ENCODE measurements around the gene TNFSF13. TPM values are rescaled to one million over a fixed set of nuclear protein-coding genes. Genes with fewer than 3 reads are reported as not detected.
A peak's percentile ranks its signal among the peaks of the same experiment; 100 is the strongest.

Gene TNFSF13
- polyA plus RNA-seq, 1 donor (not counting 4 experiments of a cell fraction or from before 2014, with no cell fraction given): 3.9 TPM

DNA sequence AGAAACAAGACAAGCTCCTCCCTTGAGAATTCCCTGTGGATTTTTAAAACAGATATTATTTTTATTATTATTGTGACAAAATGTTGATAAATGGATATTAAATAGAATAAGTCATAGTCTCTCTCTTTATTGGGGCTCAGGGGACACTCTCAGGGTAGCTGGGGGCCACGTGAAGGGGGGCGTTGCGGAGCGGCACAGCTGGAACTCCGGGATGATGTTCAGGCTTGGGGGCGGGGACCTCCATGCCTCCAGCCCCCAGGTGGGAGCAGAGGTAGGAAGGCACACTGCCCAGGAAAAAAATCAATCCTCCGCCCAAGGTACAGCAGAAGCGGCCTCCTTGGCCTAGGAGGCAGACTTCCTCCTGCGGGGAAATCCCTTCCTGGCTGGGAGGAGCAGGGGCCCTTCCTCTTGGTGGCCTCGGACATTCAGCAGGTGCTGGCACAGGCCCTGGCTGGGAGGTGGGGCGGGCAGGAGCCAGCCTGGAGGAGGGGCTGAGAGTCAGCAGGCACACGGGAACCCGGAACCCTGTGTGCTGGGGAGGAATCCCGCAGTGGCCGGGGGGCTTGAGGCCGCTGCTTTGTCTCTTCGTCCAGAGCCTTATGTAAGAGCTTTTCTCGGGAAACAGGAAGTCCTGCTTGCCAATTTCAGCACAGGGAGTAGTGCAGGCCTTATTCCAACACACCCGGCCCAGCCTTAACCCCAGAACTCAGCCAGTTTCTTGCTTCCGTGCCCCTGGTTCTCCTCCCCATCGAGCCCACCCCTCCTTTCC lies 591 bp upstream of the TNFSF13 start:
- Histone ChIP-seq H3K4me2 (ENCODE audit: control insufficient read depth, extremely low read depth, insufficient read depth, low read depth, low read length) (peak overlapping the region; percentile 84), H3K4me3 (ENCODE audit: control insufficient read depth in 2 of 3, extremely low read depth in 1 of 3, insufficient read depth in 2 of 3, low read depth in 1 of 3, low read length in 3 of 3) (peak overlapping the region; percentile 12 to 50 (median 29)), H3K27ac (ENCODE audit: control insufficient read depth, insufficient read depth, low read length) (peak overlapping the region; percentile 49), H3K9ac (ENCODE audit: control insufficient read depth, extremely low read depth, insufficient read depth, low read length) (peak overlapping the region; percentile 75), H4K20me1 (ENCODE audit: control insufficient read depth, extremely low read depth, insufficient read depth, low read length) (no peaks in the 10 kb centered on the region), H3K36me3 (ENCODE audit: control insufficient read depth in 2 of 2, extremely low read depth in 1 of 2, insufficient read depth in 2 of 2, low read length in 2 of 2) (no peaks in the 10 kb centered on the region), H3K9me1 (ENCODE audit: control insufficient read depth, extremely low read depth, insufficient read depth, low read length) (no peaks in the 10 kb centered on the region), H3K27me3 (ENCODE audit: control insufficient read depth, extremely low read depth, insufficient read depth, low read length) (no peaks in the 10 kb centered on the region), H2AFZ (ENCODE audit: control insufficient read depth, low read length) (peak overlapping the region; percentile 87), H3K4me1 (ENCODE audit: control insufficient read depth, extremely low read depth, insufficient read depth, low read length) (peaks cover 37% of the 10 kb centered on the region), H3K9me3 (ENCODE audit: control insufficient read depth, low read depth, low read length) (no peaks in the 10 kb centered on the region), H3K79me2 (ENCODE audit: control insufficient read depth, insufficient read depth, low read length) (peaks cover 11% of the 10 kb centered on the region)
- peak; percentile 44 for FAIRE-seq
- TF ChIP-seq, protein P1, sequence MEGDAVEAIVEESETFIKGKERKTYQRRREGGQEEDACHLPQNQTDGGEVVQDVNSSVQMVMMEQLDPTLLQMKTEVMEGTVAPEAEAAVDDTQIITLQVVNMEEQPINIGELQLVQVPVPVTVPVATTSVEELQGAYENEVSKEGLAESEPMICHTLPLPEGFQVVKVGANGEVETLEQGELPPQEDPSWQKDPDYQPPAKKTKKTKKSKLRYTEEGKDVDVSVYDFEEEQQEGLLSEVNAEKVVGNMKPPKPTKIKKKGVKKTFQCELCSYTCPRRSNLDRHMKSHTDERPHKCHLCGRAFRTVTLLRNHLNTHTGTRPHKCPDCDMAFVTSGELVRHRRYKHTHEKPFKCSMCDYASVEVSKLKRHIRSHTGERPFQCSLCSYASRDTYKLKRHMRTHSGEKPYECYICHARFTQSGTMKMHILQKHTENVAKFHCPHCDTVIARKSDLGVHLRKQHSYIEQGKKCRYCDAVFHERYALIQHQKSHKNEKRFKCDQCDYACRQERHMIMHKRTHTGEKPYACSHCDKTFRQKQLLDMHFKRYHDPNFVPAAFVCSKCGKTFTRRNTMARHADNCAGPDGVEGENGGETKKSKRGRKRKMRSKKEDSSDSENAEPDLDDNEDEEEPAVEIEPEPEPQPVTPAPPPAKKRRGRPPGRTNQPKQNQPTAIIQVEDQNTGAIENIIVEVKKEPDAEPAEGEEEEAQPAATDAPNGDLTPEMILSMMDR (optimal IDR thresholded peaks at IDR 0.05 in 1 of 3, IDR thresholded peaks at IDR 0.05 in 1 of 3, conservative IDR thresholded peaks at IDR 0.05 in 1 of 3; ENCODE audit: extremely low read depth in 1 of 3, insufficient read depth in 2 of 3, low read length in 3 of 3): no peak
- dilution Hi-C loops (cut with MboI; ENCODE audit: extremely low pct_ligation_motif_present, low sequenced_read_pairs): no loop called here
- DNase-seq (ENCODE audit: low read depth, low spot score): no peak

DNA sequence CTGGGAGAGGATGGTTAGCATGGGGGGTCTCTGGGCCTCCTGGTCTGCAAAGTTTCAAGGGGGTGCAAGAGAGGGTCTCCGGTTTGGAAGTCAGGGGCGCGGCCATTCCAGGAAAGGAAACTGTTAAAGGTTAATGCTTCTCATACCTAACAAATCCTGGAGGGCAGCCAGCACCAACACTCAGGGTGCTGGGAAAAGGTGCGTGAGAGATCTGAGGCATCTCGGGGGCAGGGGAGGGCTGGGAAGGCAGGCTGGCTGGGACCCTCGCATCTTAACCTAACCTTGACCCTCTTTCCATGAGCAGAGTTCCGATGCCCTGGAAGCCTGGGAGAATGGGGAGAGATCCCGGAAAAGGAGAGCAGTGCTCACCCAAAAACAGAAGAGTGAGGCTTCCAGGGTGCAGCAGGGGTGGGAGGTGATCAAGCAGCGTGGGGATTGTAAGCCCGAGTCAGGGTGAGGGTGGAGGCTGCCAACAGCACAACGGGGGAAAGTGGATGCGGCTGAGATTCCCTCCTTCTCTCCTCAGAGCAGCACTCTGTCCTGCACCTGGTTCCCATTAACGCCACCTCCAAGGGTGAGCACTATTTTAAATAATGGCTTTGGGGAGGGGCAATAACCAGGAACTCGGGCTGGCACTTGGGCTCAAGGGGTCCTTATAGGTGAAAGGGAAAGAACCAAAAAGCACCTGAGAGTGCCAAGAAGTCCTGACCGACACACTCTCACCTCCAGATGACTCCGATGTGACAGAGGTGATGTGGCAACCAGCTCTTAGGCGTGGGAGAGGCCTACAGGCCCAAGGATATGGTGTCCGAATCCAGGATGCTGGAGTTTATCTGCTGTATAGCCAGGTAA lies 996 bp downstream of the TNFSF13 start:
- no peak for DNase-seq (ENCODE audit: low read depth, low spot score)
- Histone ChIP-seq H2AFZ (ENCODE audit: control insufficient read depth, low read length) (peak overlapping the region; percentile 33), H3K36me3 (ENCODE audit: control insufficient read depth in 2 of 2, extremely low read depth in 1 of 2, insufficient read depth in 2 of 2, low read length in 2 of 2) (peaks cover under 1 to 8% of the 10 kb centered on the region in 2 experiments), H3K79me2 (ENCODE audit: control insufficient read depth, insufficient read depth, low read length) (peaks cover 27% of the 10 kb centered on the region), H4K20me1 (ENCODE audit: control insufficient read depth, extremely low read depth, insufficient read depth, low read length) (no peaks in the 10 kb centered on the region), H3K9me1 (ENCODE audit: control insufficient read depth, extremely low read depth, insufficient read depth, low read length) (no peaks in the 10 kb centered on the region), H3K27me3 (ENCODE audit: control insufficient read depth, extremely low read depth, insufficient read depth, low read length) (no peaks in the 10 kb centered on the region), H3K9ac (ENCODE audit: control insufficient read depth, extremely low read depth, insufficient read depth, low read length) (peak overlapping the region; percentile 75), H3K9me3 (ENCODE audit: control insufficient read depth, low read depth, low read length) (no peaks in the 10 kb centered on the region), H3K4me3 (ENCODE audit: control insufficient read depth in 2 of 3, extremely low read depth in 1 of 3, insufficient read depth in 2 of 3, low read depth in 1 of 3, low read length in 3 of 3) (peak overlapping the region in 2 of 3 experiments; percentile 3 to 22), H3K4me2 (ENCODE audit: control insufficient read depth, extremely low read depth, insufficient read depth, low read depth, low read length) (peak overlapping the region; percentile 99), H3K4me1 (ENCODE audit: control insufficient read depth, extremely low read depth, insufficient read depth, low read length) (peaks cover 42% of the 10 kb centered on the region), H3K27ac (ENCODE audit: control insufficient read depth, insufficient read depth, low read length) (peak overlapping the region; percentile 91)
- FAIRE-seq: peak; percentile 32
- no peak for TF ChIP-seq EZH2 (IDR thresholded peaks at IDR 0.05; ENCODE audit: low read length)
- TF ChIP-seq, protein P1 (optimal IDR thresholded peaks at IDR 0.05 in 1 of 3, IDR thresholded peaks at IDR 0.05 in 1 of 3, conservative IDR thresholded peaks at IDR 0.05 in 1 of 3; ENCODE audit: extremely low read depth in 1 of 3, insufficient read depth in 2 of 3, low read length in 3 of 3): no peak
- dilution Hi-C loops (cut with MboI; ENCODE audit: extremely low pct_ligation_motif_present, low sequenced_read_pairs): no loop called here
